ENCODE measurements around the gene TRPM3. TPM values are rescaled to one million over a fixed set of nuclear protein-coding genes. Genes with fewer than 3 reads are reported as not detected.

TRPM3 gene
- total RNA-seq, 4 donors from 2014 or later: 2.4 to 11.1 (median 5.6) TPM

GRCh38 chr9:70901013-70901412 lies 220.4 kb downstream of the TRPM3 start:
- intact Hi-C loops (cut with DNase I): no loop called here
- DNase-seq: no peak

GRCh38 chr9:70893580-70894122 lies 227.8 kb downstream of the TRPM3 start:
- no peaks in the 10 kb centered on the region for H3K4me1 ChIP-seq
- WGBS, 2 donors: 82 to 85% methylated on average over 4 of the region's 4 CpGs
- H3K27me3 ChIP-seq: no peaks in the 10 kb centered on the region
- intact Hi-C loops (cut with DNase I): no loop called here
- DNase-seq: no peak
- TF ChIP-seq, protein P1, sequence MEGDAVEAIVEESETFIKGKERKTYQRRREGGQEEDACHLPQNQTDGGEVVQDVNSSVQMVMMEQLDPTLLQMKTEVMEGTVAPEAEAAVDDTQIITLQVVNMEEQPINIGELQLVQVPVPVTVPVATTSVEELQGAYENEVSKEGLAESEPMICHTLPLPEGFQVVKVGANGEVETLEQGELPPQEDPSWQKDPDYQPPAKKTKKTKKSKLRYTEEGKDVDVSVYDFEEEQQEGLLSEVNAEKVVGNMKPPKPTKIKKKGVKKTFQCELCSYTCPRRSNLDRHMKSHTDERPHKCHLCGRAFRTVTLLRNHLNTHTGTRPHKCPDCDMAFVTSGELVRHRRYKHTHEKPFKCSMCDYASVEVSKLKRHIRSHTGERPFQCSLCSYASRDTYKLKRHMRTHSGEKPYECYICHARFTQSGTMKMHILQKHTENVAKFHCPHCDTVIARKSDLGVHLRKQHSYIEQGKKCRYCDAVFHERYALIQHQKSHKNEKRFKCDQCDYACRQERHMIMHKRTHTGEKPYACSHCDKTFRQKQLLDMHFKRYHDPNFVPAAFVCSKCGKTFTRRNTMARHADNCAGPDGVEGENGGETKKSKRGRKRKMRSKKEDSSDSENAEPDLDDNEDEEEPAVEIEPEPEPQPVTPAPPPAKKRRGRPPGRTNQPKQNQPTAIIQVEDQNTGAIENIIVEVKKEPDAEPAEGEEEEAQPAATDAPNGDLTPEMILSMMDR (IDR thresholded peaks at IDR 0.05): no peak
- TF ChIP-seq POLR2A (IDR thresholded peaks at IDR 0.05): no peak
- no peak overlapping the region for H3K4me3 ChIP-seq (replicated peaks in 1 of 3)
- no peaks in the 10 kb centered on the region for H3K9me3 ChIP-seq
- H3K36me3 ChIP-seq: no peaks in the 10 kb centered on the region
- no peak overlapping the region for H3K27ac ChIP-seq

More at GRCh38 chr9:70901013-70901412, 220.4 kb downstream of the TRPM3 start:
- no peak overlapping the region for H3K27ac ChIP-seq
- TF ChIP-seq, protein P1 (IDR thresholded peaks at IDR 0.05): no peak
- no peak for TF ChIP-seq POLR2A (IDR thresholded peaks at IDR 0.05)
- no peaks in the 10 kb centered on the region for H3K9me3 ChIP-seq
- H3K36me3 ChIP-seq: no peaks in the 10 kb centered on the region
- H3K4me3 ChIP-seq (replicated peaks in 1 of 3): no peak overlapping the region
- H3K27me3 ChIP-seq: no peaks in the 10 kb centered on the region
- no peaks in the 10 kb centered on the region for H3K4me1 ChIP-seq

- Histone ChIP-seq H3K4me1 (no peaks in the 10 kb centered on the region), H3K27ac (no peak overlapping the region), H3K9me3 (no peaks in the 10 kb centered on the region), H3K4me3 (replicated peaks in 1 of 3) (no peak overlapping the region), H3K36me3 (no peaks in the 10 kb centered on the region), H3K27me3 (no peaks in the 10 kb centered on the region)
- DNase-seq: no peak
- TF ChIP-seq POLR2A (IDR thresholded peaks at IDR 0.05): no peak
- TF ChIP-seq, protein P1 (IDR thresholded peaks at IDR 0.05): no peak
- intact Hi-C loops (cut with DNase I): no loop called here
- WGBS, 2 donors: 88 to 96% methylated on average over 1 of the region's 1 CpG
Observed at GRCh38 chr9:70888471-70888870, 232.9 kb downstream of the TRPM3 start.

DNA sequence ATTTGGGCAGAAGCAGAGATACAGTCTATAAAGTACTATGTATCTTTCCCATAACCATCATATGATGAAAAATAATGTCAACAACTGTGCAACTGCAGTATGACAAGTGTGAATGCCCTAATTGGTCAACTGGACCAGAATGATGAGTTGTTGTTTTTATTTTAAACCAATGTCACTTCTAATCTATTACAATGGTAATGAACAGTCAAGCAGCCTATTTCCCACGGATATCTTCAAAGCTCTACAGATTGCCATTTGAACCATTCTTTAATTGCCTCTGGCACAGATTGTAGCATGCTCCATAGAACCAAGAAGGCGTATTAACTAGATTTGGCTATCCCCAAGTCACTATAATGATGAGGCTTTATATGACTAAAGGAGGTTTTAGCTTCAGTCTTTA lies 233.6 kb downstream of the TRPM3 start:
- Histone ChIP-seq H3K36me3 (no peaks in the 10 kb centered on the region), H3K27me3 (no peaks in the 10 kb centered on the region), H3K9me3 (no peaks in the 10 kb centered on the region), H3K27ac (no peak overlapping the region), H3K4me1 (no peaks in the 10 kb centered on the region), H3K4me3 (replicated peaks in 1 of 3) (no peak overlapping the region)
- TF ChIP-seq POLR2A (IDR thresholded peaks at IDR 0.05): no peak
- TF ChIP-seq, protein P1 (IDR thresholded peaks at IDR 0.05): no peak
- intact Hi-C loops (cut with DNase I): no loop called here
- DNase-seq: no peak
- 85 to 96% methylated on average over 2 of the region's 2 CpGs for WGBS, 2 donors

GRCh38 chr9:70883963-70884793 lies 237.2 kb downstream of the TRPM3 start:
- H3K4me1 ChIP-seq: peaks cover 9 to 23% of the 10 kb centered on the region in 2 donors
- 86 to 89% methylated on average over 7 of the region's 7 CpGs for WGBS, 2 donors
- DNase-seq: no peak
- TF ChIP-seq, protein P1 (IDR thresholded peaks at IDR 0.05): no peak
- TF ChIP-seq POLR2A (IDR thresholded peaks at IDR 0.05): no peak
- no peaks in the 10 kb centered on the region for H3K9me3 ChIP-seq
- H3K27ac ChIP-seq: no peak overlapping the region
- H3K27me3 ChIP-seq: no peaks in the 10 kb centered on the region
- intact Hi-C loops (cut with DNase I): no loop called here
- no peak overlapping the region for H3K4me3 ChIP-seq (replicated peaks in 1 of 3)
- H3K36me3 ChIP-seq: no peaks in the 10 kb centered on the region
